HG03039 (cell line): ENCODE data around the gene SYNJ2.

ENCODE experiments used
- ATAC-seq: cut with Tn5 transposase; IDR thresholded peaks from one replicate; pipeline ENCODE4 v1.9.1; 2021; ENCODE audit warnings: mild to moderate bottlenecking, moderate library complexity; ENCODE audit not compliant: unreplicated experiment

Gene SYNJ2

DNA sequence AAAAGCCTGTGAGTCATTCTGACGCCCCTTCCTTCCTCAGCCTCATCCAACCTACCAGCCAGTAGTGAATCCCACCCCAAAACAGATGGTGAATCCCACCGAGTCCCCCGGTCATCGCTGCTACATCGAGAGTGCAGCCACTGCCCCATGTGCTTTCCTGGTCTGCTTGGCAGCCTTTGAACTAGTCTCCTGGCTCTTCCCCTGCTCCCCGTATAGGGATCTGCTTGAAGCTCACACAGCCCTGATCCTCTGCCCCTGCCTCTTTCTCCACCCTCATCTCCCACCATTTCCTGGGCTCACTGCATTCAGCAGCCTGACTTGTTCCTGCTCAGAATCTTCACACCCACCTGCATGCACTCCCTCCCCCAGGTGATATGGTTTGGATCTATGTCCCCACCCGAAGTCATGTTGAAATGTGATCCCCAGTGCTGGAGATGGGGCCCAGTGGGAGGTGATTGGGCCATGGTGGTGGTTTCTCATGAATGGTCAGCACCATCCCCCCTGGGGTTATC is 14.6 kb downstream of the SYNJ2 start:
- ATAC-seq = no peak

DNA sequence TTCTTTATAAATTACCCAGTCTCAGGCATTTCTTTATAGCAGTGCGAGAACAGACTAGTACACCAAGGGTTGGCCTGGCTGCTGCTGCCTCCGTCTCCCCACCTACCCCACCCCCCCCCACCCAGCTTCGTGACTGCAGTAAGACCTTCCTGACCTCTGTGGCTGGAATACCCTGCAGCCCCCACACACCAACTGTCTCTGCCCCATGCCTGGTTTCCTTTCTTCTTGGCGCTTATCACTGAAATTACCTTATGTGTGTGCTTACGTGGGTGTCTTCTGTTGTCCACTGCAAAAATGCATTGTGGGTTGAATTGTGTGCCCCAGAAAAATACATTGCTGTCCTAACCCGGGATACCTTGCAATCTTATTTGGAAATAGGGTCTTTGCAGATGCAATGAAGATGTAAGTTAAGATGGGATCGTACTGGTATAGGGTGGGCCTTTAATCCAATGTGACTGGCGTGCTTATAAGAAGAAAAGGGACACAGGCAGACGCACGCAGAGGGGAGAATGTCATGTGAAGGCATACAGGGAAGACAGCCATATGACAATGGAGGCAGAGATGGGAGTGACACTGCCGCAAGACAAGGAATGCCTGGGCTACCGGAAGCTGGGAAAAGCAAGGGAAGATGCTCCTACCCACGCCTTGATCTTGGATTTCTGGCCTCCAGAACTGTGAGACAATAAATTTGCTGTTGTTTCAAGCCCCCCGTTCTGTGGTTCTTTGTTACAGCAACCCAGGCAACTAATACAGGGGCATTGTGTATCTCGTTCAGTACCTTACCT is 15.4 kb downstream of the SYNJ2 start:
- no peak for ATAC-seq

DNA sequence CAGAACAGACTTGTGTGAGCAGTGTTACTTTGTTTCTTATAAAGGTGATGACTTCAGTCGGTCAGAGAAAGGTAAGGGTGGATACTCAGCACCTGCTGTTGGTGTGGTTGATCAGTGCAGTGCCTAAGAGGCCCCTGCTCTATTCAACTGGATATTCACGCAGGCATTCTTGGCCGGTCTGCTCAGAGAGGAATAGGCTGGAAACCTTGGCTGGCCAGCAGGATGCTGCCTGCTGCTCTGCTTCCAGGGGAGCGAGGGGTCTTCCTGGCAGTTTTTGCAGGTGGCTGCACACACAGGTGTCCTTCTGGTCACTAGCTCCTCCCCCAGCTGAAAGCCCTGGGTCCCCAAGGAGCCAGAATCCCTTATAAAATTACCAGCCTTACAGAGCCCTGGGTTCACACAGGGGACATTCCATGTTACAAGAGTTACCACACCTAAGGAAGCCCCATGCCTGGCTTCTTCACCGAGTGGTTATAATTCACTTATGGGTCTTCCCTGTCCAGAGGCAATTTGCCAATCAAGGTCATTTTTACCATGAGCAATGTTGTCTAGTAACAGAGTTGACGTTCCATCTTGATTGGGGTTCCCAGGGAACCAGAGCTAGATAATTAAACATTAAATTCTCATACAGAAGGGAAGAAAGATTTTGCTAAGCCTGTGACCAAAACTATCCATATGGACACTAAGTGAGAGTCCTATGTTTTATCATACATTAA is 16.4 kb downstream of the SYNJ2 start:
- ATAC-seq = no peak

DNA sequence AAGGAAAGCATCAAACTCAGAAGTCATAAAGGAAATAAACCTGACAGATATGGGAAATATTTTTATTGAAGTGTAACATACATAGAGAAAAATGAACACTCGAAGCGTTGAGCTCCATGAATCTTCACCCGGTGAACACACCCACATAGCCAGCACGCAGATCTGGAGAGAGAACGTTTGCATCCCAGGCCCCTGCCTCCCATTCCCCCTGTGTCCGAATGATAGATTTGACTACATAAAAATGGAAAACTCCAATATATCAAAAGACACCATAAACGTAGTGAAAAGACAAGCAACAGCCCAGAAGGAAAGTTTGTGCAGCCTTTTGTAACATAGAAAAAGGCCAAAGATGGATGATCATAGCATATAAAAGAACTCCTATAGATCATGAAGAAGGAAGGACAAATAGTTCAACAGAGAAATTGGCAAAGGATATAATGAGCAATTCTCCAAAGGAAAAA is 17.1 kb downstream of the SYNJ2 start:
- no peak for ATAC-seq

DNA sequence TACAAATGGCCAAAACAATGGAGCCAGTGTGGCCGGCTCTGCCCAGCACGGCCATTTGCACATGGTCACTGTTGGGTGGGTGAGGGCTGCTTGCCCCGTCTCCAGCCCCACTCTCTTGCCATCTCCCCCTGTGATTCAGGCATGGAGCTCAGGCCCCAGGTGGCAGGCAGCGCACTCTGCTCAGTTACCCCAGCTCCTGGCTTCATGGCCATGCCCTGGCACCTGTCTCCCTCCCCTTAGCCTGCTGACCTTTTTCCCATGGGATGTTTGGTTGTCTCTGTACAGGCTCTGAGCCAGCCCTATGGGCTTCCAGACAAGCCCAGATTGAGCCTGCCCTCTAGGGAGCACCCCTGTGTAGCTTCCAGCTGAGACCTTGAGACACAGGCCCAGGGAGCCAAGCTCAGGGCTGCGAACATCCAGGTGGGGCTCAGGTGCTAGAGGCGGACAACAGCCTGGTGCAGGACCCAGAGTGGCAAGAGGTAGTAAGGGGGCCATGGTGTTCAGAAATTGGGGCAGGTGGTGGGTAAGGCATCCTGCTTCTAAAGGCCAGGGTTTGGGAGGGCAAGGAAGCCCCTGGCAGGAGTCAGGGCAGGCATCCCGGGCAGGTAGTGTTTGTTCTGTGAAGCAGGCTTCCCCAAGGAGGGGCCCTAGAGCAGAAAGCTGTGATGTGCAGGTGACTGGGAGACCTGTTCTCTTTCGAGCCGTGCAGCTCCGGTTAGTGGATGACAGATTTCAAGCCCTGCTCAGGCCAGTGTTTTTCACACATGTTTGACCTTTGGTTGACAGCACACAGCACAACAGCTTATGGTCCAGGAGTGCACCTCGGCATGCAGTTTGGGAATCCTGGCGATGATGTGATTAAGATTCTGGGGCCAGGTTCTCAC is 17.7 kb downstream of the SYNJ2 start:
- no peak for ATAC-seq

DNA sequence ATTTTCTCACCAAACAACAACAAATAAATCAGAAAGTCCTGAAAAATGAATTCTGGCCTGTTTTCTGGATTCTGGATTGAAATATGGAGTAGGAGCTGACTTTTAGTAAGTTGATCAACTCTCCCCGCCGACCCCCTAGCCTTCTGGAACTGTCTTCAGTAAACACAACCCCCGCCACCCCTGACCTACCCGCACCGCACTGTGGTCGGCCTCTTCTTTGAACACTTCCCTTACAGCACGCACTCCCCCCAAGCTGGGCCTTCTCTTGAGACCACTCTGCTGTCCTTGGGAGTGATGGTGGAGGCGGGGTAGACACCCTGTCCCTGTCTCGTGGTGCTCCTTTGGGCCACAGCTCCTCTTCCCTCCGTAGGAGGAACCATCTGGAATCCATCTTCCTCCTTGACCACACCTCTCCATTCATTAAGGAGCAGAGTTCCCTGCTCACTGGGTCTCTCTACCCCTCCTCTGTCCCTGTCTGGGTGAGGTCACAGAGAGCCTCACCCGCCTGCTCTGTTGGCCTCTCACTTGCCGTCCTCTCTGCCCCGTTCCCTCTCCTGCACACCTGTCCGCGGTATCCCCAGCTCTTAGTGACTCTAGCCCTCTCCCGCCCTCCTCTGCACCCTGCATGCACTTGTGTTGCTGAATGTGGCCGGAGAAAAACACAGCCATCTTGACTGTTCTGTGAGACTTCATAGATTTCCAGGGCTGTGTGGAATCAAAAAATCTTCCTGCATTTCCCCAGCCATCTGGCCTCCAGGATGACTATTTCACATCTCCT is 19.1 kb downstream of the SYNJ2 start:
- ATAC-seq = no peak

DNA sequence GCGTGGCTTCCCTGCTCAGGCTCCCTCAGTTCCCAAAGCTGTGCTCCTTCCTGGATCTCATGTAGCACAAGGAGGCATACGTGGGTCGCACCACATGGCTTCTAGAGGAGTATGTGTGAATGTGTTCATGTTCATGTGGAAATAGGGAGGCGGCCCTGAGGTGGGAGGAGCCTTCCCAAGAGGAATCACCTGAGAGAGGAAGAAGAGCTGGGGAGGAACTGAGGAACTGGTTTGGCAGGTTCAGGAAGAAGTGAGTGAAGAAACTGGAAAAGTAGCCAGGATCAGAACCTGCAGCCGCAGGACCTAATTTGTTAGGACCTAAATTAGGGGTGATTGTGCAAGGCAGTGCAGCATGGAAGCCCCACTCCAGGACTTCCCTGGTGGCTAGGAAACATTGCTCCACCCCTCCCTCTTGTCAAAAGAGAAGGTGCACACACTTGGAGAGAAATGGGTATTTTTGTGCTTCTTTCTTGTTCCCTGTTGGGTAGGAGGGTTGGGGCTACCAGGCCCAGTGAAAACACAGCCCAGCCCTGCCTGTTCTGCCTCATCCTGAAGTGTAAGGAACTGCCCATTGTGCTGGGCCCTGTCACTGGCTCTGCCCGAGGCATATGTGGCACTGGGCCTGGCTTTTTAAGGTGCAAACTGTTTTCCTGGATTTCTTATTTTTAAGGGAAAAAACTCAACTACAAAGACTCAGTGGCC is 20.7 kb downstream of the SYNJ2 start:
- ATAC-seq = no peak

DNA sequence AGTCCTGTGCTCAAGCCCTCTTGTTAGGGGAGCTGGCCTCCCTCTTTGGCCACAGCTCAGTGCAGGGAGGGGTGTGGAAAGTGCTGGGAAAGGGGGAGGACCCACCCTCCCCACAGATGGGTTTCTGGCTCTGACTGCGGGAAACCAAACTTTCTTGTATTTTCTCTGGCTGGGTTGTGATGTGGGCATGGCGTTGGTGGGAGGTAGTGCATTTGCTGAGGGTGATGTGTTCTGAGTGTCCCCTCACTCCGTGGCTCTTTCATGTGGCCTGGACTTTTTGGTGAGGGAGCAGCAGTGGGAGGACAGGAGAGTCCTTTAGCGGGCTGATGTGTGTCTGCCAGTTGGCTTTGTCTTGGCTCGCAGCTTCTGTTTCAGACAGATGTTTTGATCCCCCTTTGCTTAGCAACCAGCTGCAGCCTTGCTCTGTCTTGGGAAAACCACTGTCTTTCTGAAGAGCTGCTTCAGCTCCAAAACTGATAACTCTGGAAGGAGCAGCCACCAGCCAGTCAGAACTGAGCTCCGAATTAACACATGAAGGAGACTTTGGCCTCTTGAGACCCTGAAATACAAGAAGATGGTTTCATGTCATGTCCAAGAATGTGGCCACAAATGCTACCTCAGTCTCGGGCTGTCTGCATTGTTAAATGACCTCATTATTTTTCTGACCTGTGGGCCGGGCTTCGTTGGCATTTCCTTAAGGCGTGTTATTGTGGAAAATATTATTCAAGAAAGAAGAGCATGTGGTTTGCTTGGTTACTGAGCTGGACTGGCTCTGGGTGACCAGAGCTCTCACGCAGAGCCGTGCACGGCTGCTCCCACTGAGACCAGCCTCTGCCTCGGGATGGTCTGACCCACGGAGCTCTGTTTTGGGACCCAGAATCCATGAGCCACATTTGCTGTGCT is 21.5 kb downstream of the SYNJ2 start:
- no peak for ATAC-seq

DNA sequence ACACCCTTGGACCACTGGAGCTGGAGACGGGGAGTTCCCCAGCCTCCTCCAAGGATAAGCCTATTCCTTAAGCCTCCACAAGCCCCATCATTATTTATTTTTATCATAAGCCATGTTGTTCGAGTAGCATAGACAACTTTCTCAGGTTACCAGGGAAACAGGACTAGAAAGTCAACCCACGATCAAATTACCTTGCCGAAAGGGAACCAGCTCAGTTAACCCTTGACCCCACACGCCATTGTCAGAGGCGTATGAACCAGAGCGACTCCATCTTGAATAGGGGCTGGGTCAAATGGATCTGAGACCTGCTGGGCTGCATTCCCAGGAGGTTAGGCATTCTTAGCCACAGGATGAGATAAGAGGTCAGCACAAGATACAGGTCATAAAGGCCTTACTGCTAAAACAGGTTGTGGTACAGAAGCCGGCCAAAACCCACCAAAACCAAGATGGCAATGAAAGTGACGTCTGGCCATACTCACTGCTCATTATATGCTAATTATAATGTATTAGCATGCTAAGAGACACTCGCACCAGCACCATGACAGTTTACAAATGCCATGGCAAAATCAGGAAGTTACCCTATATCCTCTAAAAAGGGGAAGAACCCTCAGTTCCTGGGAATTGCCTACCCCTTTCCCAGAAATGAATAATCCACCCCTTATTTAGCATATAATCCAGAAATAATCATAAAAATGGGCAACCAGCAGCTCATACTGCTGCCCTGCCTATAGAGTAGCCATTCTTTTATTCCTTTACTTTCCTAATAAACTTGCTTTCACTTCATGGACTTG is 22.4 kb downstream of the SYNJ2 start:
- ATAC-seq = no peak

DNA sequence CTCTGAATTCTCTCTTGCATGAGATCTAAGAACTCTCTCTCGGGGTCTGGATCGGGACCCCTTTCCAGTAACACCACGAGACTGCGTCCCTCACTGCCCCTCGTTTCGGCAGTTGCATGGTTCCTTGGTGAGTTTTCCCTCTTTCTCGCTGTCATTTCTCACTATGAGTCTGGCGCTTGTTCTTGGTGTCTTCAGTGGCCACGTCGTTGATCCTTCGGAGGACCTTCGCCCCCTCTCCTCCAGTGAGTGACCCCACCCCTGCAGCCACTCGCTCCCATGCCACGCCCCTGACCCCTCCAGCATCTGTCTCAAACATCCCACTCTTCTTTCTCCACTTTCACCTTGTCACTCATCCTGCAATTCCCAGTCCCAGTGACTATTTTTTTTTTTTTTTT is 23.0 kb downstream of the SYNJ2 start:
- no peak for ATAC-seq

DNA sequence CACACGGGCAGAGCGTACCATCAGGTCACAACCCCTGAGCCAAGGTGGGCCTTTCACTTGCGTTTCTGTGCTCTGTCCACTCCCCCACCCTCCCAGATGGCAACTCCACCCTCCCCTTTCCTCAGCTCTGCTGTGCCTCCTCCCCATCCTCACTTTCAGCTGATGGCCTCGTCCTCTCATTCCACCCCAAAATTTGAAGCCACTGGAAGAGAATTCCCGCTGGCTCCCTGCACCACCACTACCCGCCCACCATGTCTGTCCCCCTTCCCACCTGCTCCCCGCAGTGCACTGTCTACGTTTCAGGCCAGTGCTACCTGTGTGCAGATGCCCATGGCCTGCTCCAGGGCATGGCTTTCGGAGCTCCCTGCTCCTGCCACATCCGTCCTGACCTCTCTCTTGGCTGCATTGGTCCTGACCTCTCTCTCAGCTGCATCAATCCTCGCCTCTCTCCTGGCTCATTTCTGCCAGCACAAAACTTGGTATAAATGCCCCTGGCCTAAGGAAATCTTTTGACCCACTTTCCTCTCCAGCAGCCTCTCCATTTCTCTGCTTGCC is 24.0 kb downstream of the SYNJ2 start:
- no peak for ATAC-seq

DNA sequence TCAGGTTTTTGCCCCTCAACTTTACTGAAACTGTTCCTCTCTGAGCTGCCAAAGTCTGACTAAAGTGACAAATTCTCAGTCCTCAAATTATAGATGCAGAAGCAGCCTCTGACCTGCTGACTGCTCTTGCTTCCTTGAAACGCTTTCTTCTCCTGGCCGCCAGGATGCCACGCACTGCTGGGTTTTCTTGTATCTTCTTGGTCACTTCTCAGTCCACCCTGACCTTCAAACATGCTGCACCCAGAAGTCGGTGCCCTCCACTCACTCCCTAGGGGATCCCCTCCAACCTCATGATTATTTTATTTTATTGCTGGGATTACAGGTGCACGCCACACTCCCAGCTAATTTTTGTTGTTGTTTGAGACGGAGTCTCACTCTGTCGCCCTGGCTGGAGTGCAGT is 24.7 kb downstream of the SYNJ2 start:
- no peak for ATAC-seq

DNA sequence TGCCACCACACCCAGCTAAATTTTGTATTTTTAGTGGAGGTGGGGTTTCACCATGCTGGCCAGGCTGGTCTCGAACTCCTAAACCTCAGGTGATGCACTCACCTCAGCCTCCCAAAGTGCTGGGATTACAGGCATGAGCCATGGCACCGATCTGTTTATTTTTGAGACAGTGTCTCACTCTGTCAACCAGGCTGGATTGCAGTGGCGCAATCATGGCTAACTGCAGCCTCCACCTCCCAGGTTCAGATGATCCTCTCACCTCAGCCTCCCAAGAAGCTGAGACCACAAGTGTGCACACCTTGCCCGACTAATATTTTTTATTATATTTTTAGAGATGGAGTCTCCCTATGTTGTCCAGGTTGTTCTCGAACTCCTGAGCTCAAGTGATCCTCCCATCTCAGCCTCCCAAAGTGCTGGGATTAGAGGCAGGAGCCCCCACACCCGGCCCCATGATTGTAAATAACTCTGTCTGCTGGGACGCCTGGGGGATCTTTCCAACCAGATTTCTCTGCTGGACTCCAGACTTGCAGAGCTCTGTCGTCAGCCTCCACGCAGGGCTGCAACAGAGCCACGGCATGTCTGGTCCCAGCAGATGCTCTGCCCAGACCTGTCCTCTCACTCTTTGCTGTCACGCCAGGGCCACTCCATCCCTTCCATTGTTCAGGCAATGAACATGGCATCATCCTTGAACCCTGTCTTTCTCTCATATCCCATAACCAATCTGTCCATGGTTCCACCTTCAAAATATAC is 25.3 kb downstream of the SYNJ2 start:
- ATAC-seq = no peak

DNA sequence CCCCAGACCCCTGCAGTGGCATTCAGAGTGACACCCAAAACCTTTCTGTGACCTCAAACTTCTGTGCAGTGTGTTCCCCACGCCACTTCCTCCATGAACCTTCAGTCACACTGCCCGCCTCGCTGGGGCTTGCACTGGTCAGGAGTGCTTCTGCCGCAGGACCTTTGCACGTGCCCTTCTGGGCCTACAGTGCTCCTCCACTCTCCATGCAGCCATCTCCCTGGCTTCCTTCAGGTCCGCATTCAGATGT is 27.1 kb downstream of the SYNJ2 start:
- no peak for ATAC-seq

DNA sequence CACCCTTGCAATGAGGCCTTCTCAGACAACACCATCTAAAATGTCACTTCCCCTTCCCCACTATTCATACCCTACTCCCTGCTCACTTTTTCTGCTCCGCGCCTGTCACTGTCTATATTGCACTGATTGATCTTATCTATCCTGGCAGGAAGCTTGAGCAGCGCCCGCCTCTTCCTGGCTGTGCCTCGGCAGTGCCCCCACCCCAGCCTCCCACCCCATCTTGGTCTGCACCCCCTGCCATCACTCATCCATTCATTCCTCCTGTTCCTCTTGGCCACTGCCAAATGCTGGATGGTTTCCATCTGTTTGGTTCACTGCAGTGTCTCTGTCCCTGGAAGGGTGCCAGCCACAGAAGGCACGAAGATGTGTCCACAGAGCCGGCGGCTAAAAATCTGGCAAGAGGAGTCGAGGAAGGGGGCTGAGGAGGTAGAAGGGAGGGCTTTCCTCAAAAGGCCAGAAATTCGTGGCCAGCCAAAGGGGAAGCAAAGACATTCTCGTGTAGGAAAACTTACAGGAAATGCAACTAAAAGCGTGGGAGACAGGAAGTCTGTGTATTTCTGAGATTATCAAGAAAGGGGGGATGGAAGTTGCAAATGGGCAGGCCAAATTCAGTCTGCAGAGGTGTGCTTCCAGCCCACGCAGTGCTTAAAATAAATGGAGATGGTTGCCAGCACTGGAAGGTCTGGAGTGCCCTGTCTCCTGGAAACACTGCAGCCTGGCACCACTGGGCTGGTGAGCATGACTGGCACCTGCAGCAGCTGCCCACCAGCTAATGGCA is 27.6 kb downstream of the SYNJ2 start:
- ATAC-seq = no peak

DNA sequence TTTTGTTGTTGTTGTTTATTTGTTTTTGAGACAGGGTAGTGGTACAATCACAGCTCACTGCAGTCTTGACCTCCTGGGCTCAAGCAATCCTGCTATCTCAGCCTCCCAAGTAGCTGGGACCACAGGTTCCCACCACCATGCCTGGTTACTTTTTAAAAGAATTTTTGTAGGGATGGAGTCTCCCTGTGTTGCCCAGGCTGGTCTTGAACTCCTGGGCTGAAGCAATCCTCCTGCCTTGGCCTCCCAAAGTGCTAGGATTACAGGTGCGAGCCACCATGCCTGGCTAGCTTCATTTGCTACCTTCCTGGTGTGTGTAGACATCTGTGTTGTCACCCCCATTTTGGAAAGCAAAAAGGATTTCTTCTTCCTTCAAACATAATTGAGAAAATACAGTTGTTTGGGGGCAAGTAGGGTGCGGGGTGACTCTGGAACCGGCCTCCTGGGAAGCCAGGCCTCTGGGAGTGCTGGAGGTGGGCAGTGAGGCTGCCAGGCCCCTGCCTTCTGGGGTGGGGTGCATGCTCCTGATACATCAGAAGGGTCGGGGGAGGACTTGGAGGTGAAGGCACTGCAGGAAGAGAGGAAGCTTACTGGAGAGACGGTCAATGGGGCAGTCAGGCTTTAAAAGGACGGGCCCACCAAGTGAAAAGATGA is 28.4 kb downstream of the SYNJ2 start:
- no peak for ATAC-seq
